NCI-H2227 treated with DMSO at 0.1 percent for 48 hours (cell line): ENCODE data around the gene VIT.

Source experiments
- DNase-seq: peaks from one replicate; lab custom pipeline; 2025; lab: John Stamatoyannopoulos, UW

The VIT gene

DNA sequence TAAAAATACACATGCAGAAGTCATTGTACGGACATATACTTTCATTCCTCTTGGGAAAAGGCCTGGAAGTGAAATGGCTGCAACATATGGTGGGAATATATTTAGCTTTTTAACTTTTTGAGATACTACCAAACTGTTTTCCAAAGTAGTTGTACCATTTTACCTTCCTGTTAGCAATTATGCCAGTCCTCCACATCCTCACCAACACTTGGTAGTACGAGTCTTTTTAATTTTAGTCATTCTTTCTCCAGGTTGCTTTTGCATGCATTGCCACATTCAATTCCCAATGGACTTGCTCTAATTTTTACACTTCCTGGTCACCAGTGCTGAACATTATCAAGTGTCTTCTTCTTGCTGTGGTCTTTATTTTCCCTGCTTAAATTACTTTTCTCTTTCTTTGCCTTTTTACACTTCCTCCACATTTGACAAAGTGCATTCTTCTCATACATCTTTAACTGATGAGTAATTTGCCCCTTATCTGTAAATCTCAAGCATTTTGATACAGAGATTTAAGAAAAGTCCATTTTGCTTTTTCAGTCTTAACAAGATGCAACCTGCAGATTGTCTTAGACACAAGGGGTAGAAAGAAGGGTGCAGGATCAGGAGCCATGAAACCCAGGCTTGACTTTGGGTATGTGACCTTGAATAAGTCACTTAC is 14.5 kb downstream of the VIT start:
- DNase-seq, result no peak

DNA sequence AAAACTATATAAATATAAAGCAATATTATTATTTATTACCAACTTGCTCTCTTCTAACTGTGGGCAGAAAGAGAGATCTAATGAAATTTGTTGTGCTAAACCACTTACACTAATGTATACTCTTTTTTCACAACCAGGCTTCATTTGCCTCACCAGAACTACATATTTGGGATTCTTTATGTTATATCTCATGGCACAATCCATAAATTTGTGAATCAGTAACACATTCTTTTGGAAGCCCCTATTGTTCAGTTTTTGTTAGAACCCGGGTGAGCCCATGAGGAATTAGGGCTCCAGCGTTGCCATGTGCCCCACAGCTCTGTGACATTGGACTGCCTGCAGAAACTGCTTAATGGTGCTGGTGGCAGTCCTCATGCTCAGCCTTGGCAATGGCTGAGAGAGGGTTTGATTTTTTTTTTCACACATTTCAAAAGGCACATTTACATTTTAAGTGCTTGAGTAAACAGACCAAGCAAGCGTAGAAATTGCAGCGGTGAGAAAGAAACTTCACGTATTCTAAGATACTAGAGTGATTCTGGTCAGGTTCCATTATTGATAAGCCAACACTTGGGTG is 15.3 kb downstream of the VIT start:
- no peak for DNase-seq

DNA sequence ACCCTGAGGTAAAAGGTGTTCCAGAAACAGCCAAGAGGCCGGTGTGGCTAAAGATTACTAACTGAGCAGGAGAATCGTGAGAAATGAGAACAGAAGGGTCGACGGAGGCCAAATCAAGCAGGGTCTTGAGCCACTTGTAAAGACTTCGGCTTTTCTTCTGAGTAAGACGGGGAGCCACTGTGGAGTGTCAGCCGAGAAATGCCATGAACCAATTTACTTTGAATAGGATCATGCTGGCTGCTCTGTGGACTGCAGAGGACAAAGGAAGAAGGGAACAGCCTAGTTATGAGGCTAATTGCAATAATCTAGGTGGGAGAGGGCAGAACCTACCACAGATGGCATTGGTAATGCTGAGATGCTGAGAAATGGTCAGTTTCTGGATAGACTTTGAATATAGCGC is 16.8 kb downstream of the VIT start:
- DNase-seq, result no peak

DNA sequence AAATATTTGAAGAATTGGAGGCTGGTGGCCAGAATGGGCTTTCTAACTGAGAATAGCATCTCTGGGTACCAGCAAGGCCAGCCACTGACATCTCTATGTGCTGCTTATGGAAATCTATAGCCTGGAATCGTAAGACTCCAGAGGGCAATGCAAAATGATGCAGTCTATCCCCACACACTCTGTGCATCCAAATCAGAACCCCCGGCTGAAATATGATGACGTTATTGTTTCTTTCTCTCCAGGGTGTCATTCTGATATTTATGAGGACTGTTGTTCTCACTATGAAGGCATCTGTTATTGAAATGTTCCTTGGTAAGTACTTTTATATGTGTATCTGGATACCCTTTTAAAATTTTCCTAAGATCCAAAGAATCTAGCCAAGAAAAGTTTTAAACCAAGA is 19.6 kb downstream of the VIT start:
- DNase-seq, result no peak

DNA sequence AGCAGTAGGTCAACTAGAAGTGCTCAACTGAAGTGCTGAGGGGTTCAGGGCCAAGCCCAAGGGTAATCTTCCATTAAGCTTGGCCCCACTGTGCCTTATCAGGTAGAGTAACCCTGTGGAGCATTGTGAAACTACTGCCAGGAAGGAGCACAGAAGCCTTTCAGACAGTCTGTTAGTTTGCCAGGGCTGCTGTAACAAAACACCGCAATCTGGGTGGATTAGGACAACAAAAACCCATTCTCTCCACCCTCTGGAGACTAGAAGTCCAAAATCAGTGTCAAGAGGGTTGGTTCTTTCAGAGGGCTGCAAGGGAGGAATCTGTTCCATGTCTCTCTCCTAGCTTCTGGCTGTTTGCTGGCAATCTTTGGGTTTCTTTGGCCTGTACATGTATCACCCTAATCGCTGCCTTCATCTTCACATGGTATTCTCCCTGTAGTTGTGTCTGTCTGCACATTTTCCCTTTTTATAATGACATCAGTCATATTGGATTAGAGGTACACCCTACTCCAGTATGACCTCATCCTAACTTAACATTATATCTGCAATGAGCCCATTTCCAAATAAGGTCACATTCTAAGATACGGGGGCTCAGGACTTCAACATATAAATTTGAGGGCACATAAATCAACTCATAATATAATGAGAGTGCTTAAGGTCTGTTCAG is 21.2 kb downstream of the VIT start:
- DNase-seq, result no peak

DNA sequence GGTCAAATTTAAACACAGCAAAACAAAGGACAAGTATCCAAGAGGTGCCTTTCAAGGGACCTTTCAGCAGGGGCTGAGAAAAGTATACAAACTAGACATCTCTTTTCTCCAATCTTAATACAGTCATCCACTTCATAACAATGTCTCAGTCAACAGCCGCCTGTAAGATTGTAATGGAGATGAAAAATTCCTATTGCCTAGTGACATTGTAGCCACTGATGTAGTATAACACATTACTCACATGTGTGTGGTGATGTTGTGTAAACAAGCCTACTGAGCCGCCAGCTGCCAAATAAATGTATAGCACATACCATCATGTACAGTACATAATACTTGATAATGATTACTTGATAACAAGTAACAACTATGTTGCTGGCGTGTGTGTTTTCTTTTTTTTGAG is 31.0 kb downstream of the VIT start:
- DNase-seq, result no peak

DNA sequence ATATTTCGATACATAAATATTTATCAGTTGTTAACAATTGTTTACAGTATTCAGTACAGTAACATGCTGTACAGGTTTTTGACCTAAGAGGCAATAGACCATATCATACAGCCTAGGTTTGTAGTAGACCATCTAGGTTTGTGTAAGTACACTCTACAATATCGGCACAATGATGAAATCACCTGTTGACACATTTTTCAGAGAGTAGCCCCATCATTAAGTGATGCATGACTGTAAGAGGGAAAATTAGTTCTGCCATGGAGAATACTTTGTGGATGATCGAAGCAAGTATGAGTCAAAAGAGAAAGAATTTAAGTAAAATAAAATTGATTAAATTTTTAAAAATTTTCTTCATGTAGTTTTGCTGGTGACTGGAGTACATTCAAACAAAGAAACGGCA is 32.6 kb downstream of the VIT start:
- no peak for DNase-seq

DNA sequence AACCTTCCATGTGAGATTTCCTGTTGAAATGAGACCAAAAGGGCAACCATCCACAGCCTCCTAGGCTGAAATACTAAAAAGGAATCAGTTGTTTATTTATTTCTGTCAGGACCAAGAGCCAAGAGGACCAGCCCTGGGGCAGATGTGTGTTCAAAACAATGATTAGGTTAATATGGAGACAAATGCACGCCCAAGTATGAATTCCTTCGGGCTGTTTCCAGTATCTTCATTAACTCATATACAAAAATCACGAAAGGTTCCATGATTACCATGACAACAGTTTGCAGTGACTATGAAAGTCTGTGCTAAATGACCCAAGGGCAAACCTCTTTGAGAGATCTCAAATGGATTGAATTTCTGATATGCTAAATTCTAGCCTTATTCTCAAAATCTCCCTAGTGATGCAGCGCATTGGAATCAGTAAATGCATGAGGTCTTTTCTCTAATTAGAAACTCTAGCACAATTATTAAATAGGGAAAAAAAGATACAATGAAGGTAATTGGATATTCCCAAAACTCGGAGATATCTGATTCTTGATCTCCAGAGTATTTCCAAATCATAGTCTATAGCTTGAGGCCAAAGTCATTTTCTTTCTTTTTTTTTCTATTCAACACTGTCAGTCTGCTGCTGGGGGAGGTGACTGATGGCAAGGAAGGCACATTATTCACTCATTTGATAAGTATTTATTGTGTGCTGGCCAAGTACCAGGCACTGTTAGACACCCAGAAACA is 35.6 kb downstream of the VIT start:
- DNase-seq, result no peak

DNA sequence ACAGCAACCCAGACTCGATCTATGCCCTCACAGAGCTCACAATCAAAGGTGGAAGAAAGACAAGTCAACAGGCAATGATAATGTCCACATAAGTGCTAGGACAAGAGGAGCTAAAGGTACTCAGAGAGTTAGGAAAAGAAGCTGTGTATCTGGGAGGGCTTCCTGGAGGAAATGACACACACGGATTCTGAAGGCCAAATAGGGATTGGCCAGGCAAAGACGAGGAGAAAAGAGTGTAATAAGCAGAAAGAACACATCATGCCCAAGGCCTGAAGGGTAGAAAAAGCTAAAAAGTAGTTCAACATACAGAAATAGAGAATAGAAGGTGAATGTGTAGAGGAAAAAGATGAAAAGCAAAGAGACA is 36.1 kb downstream of the VIT start:
- no peak for DNase-seq

DNA sequence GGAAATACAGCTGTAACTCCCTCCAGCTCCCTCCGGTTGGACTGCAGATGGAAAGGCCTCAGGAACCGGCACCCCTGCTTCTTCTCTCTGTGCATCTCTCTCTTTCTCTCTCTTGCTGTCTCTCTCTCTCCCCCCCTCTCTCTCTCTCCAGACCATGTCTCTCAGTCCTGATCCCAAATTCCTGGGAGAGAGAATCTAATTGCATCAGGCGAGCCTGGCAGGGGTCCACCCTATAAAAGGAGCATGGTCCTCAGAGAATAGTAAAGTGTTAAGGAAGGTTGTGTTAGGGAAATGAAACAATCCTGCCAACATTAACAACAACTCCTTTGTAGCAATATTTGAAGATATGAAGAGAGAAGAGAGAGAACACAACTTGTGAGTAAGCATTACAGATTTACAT is 36.7 kb downstream of the VIT start:
- DNase-seq, result no peak

DNA sequence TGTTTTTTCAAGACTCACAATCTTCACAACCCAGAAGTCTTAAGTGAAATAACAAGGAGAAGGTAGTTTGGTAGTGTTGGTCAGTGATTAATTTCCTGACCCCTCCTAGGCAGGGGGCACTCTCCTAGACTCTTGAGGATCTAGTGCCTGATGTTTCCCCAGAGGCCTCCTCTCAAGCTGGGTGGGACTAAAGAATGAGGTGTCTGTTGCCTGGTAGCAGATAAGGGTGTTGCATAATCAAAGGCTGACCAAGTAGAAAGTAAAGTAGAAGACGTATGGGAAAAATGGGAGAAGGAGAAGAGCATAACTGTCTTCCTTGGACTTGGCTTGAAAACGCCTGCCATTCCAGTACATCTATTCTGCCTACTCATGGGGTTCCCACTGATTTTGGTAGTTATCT is 37.8 kb downstream of the VIT start:
- DNase-seq, result no peak

DNA sequence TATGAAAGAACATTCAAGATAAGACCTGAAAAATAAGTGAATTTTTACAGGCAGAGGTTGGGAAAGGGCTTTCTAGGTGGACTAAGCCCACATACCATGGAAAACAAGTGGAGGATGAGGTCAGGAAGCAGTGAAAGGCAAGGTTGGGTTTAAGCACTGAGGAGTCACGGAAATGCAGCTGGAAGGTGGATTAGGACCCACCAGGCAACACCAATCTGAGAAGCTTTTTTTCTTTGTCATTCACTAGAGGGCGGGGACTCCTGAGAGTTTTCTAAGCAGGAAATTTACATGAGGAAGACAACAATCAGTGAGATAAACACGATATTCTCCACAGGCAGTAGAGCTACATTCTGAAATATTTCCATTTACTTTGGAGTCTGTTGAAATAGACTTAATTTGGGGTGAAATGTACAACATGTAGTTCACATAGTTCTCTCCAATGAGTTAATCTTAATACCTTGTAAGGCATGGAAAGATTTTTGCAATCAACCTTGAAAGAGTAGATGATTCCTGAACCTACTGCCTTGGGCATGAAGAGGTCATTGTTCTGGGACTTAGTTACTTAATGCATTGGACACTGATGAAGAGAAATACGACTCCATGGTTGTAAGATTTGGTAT is 40.7 kb downstream of the VIT start:
- DNase-seq, result no peak

DNA sequence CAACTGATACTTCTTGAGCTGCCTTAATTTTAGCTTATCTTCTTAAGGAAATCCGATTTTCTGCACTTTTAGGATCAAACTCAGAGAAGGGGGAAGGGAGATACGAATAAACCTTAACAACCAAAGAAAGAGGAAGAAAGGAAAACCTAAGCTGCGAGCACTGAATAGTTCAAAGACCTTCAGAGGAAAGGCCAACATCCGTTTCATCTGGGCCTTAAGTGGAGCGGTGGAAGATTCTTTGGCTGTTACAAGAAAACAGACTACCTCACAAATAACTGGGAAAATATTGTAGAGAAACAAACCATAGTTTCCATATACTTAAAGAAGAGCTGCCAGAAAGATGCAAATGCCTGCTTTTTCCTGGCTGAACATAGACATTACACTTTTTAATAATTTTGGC is 43.6 kb downstream of the VIT start:
- DNase-seq, result no peak

DNA sequence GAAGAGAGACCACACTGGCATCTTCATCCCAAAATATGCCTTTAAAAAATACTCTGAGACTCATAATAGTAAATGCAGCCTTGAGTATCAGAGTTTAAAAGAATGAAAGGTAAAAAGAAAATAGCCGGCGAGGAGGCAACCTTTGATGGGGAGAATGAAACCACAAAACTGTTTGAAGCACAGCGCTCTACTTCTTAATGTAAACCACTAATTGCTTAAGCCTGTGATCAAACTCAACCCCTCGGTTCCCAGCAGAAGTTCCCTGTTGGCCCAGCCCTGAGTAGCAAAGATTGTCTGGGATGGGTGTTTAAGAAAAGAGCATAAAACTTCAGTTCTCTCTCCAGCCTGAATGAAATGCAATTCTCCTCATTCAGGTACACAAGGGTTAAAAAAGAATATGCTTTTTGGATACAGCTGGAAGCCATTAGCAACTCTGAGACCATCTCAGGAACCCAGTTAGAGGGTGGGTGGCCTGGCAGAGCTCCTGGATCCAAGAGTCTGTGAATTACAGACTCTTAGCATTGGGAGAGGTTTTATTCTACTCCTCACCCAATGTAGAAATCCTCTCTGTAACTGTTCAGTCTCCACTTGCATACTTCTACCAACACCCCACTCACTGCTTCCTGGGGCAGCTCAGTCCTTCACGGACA is 44.8 kb downstream of the VIT start:
- no peak for DNase-seq

DNA sequence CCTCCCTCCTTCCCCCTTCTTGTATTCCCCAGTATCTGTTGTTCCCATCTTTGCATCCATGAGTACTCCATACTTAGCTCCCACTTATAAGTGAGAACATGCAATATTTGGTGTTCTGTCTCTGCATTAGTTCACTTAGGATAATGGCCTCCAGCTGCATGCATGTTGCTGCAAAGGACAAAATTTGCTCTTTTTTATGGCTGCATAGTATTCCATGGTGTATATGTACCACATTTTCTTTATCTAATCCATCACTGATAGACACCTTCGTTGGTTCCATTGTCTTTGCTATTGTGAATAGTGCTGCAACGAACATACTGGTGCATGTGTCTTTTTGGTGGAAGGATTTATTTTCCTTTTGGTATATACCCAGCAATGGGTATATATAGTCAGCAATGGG is 47.4 kb downstream of the VIT start:
- DNase-seq, result no peak

DNA sequence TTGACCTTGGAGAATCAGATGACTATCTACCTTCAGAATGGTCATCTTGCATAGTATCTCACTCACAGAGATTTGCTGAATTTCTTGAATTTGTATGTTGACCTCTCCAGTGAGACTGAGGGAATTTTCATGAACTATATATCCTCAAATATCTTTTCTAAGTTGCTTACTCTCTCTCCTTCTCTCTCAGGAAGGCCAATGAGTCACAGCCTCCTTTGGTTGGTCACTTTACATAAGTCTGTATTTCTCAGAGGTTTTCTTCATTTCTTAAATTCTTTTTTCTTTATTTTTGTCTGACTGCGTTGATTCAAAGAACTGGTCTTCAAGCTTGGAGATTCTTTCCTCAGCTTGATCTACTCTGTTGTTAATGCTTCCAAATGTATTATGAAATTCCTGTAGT is 51.7 kb downstream of the VIT start:
- no peak for DNase-seq

DNA sequence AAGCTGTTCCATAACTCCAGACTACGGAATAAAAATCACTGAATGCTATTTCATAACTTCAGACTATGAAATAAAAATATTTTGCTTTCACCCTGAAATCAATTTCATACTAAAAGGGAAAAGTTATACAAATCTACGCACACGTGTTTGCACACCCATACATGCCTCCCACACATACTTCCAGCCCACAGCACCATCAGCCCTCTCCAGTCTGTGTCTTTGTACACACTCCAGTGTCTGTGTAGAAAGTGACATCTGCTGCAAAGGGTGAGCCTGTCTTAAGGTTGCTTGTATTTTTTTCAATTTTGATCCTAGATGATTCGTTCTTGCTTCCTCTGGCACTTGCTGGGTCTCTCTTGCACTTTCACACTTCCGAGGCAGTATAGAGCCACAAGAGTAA is 53.6 kb downstream of the VIT start:
- no peak for DNase-seq

DNA sequence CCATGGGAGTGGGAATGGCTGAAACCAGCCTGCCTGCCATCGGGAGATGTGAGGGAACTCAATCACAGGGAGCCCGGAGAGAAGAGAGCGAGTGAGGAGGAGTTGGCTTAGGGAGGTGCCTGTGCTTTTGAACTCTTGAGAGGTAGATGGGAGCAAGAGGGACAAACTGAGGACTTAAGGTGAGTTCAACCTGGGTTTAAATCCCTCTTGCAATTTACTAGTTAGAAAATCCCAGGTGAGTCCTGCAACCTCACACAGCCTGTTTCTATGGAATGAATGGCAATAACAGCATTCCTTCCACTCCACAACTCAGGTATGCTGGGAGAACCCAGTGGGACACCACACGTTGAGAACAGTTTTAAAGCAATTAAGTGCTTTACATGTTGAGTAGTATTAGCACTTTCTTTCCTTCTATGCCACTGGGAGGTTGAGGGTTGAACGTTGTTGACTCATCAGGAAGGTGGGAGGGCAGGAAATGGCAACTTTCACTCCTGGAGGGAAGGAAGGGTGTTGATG is 57.3 kb downstream of the VIT start:
- DNase-seq, result no peak

DNA sequence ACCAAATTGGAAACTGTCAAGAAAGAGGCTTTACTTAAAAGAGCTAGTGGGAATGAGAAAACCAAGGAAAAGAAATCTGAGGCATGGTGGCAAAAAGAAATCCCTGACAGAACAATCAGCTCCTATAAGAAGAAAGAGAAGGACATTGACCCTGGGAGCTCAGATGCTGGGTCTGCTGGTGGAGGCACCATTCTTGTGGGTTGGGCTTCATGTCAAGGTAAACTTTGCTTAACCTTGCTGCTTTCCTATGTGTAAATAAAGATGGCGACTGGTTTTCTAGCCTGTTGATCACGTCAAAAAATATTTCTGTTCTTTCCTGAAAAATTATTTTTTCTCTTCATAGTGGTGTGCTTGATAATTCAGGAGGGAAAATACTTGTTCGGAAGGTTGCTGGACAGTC is 58.1 kb downstream of the VIT start:
- DNase-seq, result no peak

DNA sequence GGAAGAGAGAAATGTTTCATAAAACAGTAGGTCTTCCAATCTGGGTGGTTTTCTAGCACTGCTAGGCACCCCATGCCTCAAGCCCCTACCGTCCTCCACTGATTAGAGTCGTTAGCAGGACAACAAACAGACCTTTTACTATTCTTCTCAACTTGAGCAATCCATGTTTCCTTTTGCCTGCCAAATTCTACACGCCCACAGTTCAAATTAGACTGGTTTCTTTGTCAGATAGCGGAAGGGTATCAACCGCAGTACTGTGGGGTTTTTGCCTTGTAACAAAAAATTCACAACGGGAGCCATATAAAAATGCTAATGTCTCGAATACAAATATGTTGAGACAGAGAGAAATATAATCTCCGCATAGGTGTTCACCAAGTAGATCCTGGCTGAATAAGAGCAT is 59.9 kb downstream of the VIT start:
- DNase-seq, result no peak

DNA sequence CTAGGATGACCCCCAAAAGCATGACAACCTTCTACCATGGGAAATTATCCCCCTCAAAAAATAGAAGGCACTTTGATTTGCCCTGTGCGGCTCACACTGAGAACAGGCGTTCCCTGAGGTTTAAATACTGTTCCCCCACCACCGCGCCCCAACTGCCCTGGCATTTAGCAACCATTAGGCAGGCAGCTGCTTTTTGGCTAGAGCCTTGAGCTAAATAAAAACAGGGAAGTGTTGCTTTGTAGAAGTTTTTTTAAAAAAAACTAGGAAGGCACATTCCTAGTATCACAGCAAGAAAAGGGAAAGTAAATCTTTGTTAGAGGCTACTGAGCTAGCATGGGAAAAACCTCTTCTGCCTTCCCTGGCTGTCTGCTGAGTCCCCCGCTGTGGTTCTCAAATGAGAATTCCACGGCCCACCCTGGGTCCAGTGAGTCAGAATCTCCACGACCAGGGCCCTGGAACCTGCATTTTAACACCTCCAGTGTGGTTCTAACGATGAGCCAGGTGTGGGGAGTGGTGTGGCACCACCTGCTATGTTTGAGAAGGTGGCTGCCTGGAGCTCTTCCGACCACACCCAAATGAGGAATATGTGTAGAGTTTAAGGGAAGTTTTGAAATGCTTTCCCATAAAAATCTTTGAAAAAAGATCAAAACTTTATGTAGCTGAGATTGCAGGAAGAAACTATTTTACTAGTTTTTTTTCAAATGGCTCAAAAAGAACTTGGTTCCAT is 66.4 kb downstream of the VIT start:
- DNase-seq, result no peak
